Stimulated activated naive B cell treated with anti-CD40 and anti-IgM and Interleukin-4, amounts not matched to agents 10 μg/mL and 1 μg/mL and 100 μg/mL, for 72 hours (primary cell): ENCODE data around the gene SMPD4.
"Not testable (repeated sequence)": the region's sequence is repeated elsewhere in the genome, so short reads cannot be mapped to it uniquely, and the experiment has no call there.

Experiments used
- ATAC-seq, 2 donors: fragments of 150-1000 bp; cut with Tn5 transposase; replicated peaks; 2 replicates each; pipeline ENCODE4 v1.10.0; 2021; ENCODE audit warnings: moderate library complexity in 1 of 2
- DNase-seq: peaks from one replicate; pipeline ENCODE4 v3.0.0; 2021
- H3K27ac Mint-ChIP-seq: one replicate; pipeline ENCODE4 v1.8.0; 2022; ENCODE audit warnings: mild to moderate bottlenecking, mixed read lengths
- H3K27me3 Mint-ChIP-seq, 2 donors: one replicate each; pipeline ENCODE4 v1.8.0; 2022; ENCODE audit warnings: mixed read lengths in 2 of 2
- H3K36me3 Mint-ChIP-seq, 2 donors: one replicate each; pipeline ENCODE4 v1.8.0; 2022; ENCODE audit warnings: mixed read lengths in 2 of 2, mild to moderate bottlenecking in 1 of 2
- H3K4me1 Mint-ChIP-seq, 2 donors: one replicate each; pipeline ENCODE4 v1.8.0; 2022; ENCODE audit warnings: mixed read lengths in 2 of 2, mild to moderate bottlenecking in 1 of 2
- H3K4me3 Mint-ChIP-seq, 2 donors: one replicate each; pipeline ENCODE4 v1.8.0; 2022; ENCODE audit warnings: mild to moderate bottlenecking in 2 of 2, mixed read lengths in 2 of 2, moderate library complexity in 1 of 2
- H3K9me3 Mint-ChIP-seq, 2 donors: one replicate each; pipeline ENCODE4 v1.8.0; 2022; ENCODE audit warnings: mixed read lengths in 2 of 2, mild to moderate bottlenecking in 1 of 2

Gene SMPD4

GRCh38 chr2:130181325-130181879 is at the start of gene SMPD4:
SMPD4 (minus strand) TSS chr2:130181602; CDS start chr2:130176592, 5,010 bp downstream.
- Mint-ChIP-seq H3K27ac (peak within 1 kb of the TSS; percentile 96), H3K4me1 (peaks cover 10 to 40% of the 10 kb centered on the region in 2 donors), H3K36me3 (peaks cover 17 to 33% of the 10 kb centered on the region in 2 donors), H3K27me3 (no peaks in the 10 kb centered on the region), H3K9me3 (no peaks in the 10 kb centered on the region), H3K4me3 (peak within 1 kb of the TSS; percentile 89 to 92)
- ATAC-seq (peak; percentile 68 to 77), DNase-seq (peak; percentile 97)

DNA sequence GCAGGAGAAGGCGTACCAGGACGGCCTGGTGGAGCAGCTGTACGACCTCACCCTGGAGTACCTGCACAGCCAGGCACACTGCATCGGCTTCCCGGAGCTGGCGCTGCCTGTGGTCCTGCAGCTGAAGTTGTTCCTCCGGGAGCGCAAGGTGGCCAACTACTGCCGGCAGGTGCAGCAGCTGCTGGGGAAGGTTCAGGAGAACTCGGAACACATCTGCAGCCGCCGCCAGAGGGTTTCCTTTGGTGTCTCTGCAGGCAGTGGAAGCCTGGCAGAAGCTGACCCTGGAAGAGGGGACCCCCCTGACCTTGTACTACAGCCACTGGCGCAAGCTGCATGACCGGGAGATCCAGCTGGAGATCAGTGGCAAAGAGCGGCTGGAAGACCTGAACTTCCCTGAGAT is 49.5 kb upstream of the SMPD4 start:
- not testable (repeated sequence) for H3K27me3 Mint-ChIP-seq, H3K27ac Mint-ChIP-seq, H3K9me3 Mint-ChIP-seq, H3K36me3 Mint-ChIP-seq, H3K4me1 Mint-ChIP-seq, ATAC-seq, H3K4me3 Mint-ChIP-seq, DNase-seq

GRCh38 chr2:130230376-130230775 is 49.0 kb upstream of the SMPD4 start:
- not testable (repeated sequence) for H3K36me3 Mint-ChIP-seq, DNase-seq, H3K4me1 Mint-ChIP-seq, H3K9me3 Mint-ChIP-seq, H3K27ac Mint-ChIP-seq, H3K4me3 Mint-ChIP-seq, ATAC-seq, H3K27me3 Mint-ChIP-seq

DNA sequence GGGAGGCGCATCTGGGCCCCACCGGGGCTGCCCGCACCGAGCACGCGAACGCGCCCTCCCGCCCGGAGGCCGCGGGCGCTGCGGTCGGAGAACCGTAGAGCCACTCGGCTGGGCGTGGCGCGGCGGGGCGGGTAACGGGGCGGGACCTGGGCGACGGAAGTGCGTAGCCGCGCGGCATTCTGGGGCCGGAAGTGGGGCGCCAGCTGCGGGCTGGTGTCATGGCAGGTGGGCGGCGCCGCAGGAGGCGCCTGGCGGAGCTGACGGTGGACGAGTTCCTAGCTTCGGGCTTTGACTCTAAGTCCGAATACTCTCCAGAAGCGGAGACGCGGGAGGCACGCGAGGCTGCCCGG is 47.7 kb upstream of the SMPD4 start:
- not testable (repeated sequence) for H3K36me3 Mint-ChIP-seq, H3K9me3 Mint-ChIP-seq, H3K27ac Mint-ChIP-seq, H3K4me1 Mint-ChIP-seq, H3K27me3 Mint-ChIP-seq, DNase-seq
- peak overlapping the region in 1 of 2 donors; percentile 72 for H3K4me3 Mint-ChIP-seq
- ATAC-seq, result peak; percentile 45 to 87

DNA sequence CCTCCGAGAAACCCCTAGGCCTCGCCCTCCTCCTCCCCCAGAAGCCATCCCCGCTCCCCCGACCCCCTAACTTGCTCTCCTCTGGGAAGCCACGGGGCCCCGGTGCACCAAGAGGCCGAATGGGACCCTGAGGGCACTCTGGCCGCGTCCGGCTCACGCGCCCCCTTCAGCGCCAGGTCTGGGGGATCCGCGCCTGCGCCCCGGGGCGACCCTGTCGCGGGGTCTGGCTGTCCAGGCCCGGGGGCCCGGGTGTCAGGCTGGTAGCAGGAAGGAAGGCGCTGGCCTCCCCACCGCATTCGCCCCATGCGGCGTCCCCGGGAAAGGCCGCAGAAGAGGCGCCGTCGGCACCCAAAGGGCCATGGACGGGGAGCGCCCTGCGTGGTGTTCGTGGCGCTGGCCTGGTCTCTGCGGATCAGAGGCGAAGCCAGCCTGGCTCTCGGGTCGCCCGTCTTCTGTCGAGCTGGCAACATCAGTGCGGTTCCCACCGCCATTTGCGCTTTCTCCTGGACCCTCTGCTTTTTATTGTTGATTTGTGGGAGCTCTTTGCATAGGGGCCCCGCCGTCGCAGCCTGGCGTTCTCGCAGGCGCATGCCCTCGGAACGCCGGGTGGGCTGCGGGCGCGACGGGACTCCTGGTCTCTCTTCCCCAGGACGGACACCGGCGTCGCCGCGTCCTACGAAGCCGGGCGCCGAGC is 47.2 kb upstream of the SMPD4 start:
- not testable (repeated sequence) for DNase-seq, ATAC-seq, H3K4me3 Mint-ChIP-seq, H3K36me3 Mint-ChIP-seq, H3K9me3 Mint-ChIP-seq, H3K27ac Mint-ChIP-seq, H3K27me3 Mint-ChIP-seq, H3K4me1 Mint-ChIP-seq

DNA sequence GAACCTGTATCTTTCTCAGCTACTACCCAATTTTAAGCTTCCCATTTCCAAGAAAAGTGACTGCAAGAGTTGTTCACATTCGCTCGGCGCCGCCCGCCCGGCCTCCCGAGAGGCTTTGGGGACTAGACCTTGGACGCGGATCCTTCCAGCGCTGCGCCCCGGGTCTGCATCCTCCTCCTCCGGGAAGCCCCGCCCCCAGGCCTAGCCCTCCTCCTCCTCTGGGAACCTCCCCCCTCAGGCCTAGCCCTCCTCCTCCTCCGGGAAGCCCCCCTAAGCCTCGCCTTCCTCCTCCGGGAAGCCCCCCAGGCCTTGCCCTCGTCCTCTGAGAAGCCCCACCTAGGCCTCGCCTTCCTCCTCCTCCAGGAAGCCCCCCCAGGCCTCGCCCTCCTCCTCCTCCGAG is 46.6 kb upstream of the SMPD4 start:
- not testable (repeated sequence) for ATAC-seq, H3K4me3 Mint-ChIP-seq, DNase-seq, H3K27me3 Mint-ChIP-seq, H3K4me1 Mint-ChIP-seq, H3K27ac Mint-ChIP-seq, H3K9me3 Mint-ChIP-seq, H3K36me3 Mint-ChIP-seq

GRCh38 chr2:130222523-130222922 is 41.1 kb upstream of the SMPD4 start:
- not testable (repeated sequence) for DNase-seq, H3K4me3 Mint-ChIP-seq, H3K27me3 Mint-ChIP-seq, H3K9me3 Mint-ChIP-seq, H3K27ac Mint-ChIP-seq, H3K4me1 Mint-ChIP-seq, H3K36me3 Mint-ChIP-seq
- ATAC-seq, result peak; percentile 48 to 60

GRCh38 chr2:130220505-130220904 is 39.1 kb upstream of the SMPD4 start:
- not testable (repeated sequence) for H3K27ac Mint-ChIP-seq, H3K4me3 Mint-ChIP-seq, DNase-seq, ATAC-seq, H3K36me3 Mint-ChIP-seq, H3K9me3 Mint-ChIP-seq, H3K4me1 Mint-ChIP-seq
- peaks cover 11 to 16% of the 10 kb centered on the region in 2 donors for H3K27me3 Mint-ChIP-seq

GRCh38 chr2:130219147-130219546 is 37.7 kb upstream of the SMPD4 start:
- not testable (repeated sequence) for DNase-seq, H3K36me3 Mint-ChIP-seq, H3K27ac Mint-ChIP-seq, H3K9me3 Mint-ChIP-seq, H3K4me3 Mint-ChIP-seq, ATAC-seq, H3K4me1 Mint-ChIP-seq
- H3K27me3 Mint-ChIP-seq, result peaks cover 18 to 20% of the 10 kb centered on the region in 2 donors

- not testable (repeated sequence) for H3K4me1 Mint-ChIP-seq, DNase-seq, H3K36me3 Mint-ChIP-seq, ATAC-seq, H3K27me3 Mint-ChIP-seq, H3K27ac Mint-ChIP-seq, H3K9me3 Mint-ChIP-seq, H3K4me3 Mint-ChIP-seq
Measured at GRCh38 chr2:130207051-130207450, 25.6 kb upstream of the SMPD4 start.

- not testable (repeated sequence) for H3K27me3 Mint-ChIP-seq, H3K4me1 Mint-ChIP-seq, H3K27ac Mint-ChIP-seq, H3K4me3 Mint-ChIP-seq, H3K9me3 Mint-ChIP-seq, DNase-seq, ATAC-seq, H3K36me3 Mint-ChIP-seq
Measured at GRCh38 chr2:130203150-130203549, 21.7 kb upstream of the SMPD4 start.

DNA sequence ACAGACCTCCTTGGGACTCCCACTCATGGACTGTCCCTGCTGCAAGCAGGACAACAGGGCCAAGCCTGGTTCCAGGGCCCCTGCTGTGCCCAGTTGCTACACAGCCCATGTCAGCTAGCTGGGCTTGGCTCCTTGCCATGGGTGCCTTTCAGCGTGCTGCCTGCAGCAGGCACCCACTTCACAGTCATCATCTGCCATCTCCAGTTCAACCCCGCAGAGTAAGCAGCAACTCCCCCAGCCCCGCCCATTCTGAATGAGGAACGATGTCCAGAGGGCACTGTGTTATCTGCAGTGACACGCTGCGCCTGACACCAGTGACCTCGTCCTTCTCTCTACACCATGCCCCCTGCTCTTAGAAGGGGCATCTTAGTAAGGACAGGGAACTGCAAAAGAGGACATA is 21.1 kb upstream of the SMPD4 start:
- H3K27me3 Mint-ChIP-seq, H3K27ac Mint-ChIP-seq, H3K4me1 Mint-ChIP-seq, DNase-seq, ATAC-seq, H3K9me3 Mint-ChIP-seq, H3K4me3 Mint-ChIP-seq, H3K36me3 Mint-ChIP-seq: not testable (repeated sequence)

GRCh38 chr2:130198343-130198742 is 16.9 kb upstream of the SMPD4 start, which contains the start of gene TUBA3E:
TUBA3E (minus strand) TSS chr2:130198439; CDS start chr2:130198360, 79 bp downstream.
- H3K4me3 Mint-ChIP-seq, result no peak within 1 kb of the TSS
- H3K27me3 Mint-ChIP-seq, result no peaks in the 10 kb centered on the region
- H3K9me3 Mint-ChIP-seq, result no peaks in the 10 kb centered on the region
- peaks cover 4 to 5% of the 10 kb centered on the region in 2 donors for H3K36me3 Mint-ChIP-seq
- ATAC-seq, result no peak
- H3K27ac Mint-ChIP-seq, result no peak within 1 kb of the TSS
- H3K4me1 Mint-ChIP-seq, result no peaks in the 10 kb centered on the region
- DNase-seq, result no peak

- peaks cover 7 to 12% of the 10 kb centered on the region in 2 donors for H3K36me3 Mint-ChIP-seq
- not testable (repeated sequence) for H3K4me1 Mint-ChIP-seq, H3K27ac Mint-ChIP-seq, H3K4me3 Mint-ChIP-seq, H3K27me3 Mint-ChIP-seq, DNase-seq, H3K9me3 Mint-ChIP-seq, ATAC-seq
Measured at GRCh38 chr2:130196052-130196451, 14.7 kb upstream of the SMPD4 start.

- H3K4me1 Mint-ChIP-seq, H3K9me3 Mint-ChIP-seq, DNase-seq, H3K27me3 Mint-ChIP-seq, H3K27ac Mint-ChIP-seq, ATAC-seq, H3K4me3 Mint-ChIP-seq: not testable (repeated sequence)
- H3K36me3 Mint-ChIP-seq, result peaks cover 7 to 14% of the 10 kb centered on the region in 2 donors
Measured at GRCh38 chr2:130195089-130195635, 13.8 kb upstream of the SMPD4 start.
